ENCODE results near the gene SKI.
"Not testable (repeated sequence)": the region's sequence is repeated elsewhere in the genome, so short reads cannot be mapped to it uniquely, and the experiment has no call there.

Gene SKI

DNA sequence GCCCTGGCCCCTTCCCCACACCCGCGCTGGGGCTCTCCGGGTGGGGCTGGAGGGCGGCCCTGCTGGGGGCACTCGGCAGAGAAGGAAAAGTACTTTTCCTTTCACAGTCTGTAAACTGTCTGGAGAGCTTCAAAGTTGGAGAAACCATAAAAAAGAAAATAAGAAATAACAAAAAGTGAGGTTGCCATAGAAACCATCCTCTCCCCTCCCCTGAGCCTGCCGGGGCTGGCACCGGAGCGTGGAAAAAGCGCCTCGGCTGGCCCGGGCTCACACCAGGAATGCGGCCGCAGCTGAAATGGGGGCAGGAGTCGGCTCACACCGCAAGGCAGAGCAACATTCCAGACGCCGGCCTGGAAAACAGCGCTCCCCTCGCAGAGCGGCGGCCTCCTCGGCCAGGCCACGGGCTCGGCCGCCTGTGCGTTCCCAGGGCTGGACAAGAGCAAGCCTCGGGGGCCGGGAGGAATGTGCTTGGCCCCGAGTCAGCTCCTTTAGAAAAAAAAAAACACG is 94.0 kb downstream of the SKI start:
- no peak for DNase-seq (ENCODE audit: extremely low spot score)
- TF ChIP-seq ELF4 (IDR thresholded peaks at IDR 0.05) (no peak), NFRKB (IDR thresholded peaks at IDR 0.05) (no peak), HDGF (IDR thresholded peaks at IDR 0.05; ENCODE audit: borderline replicate concordance) (no peak), SP1 (IDR thresholded peaks at IDR 0.05) (no peak), FOXA1 (IDR thresholded peaks at IDR 0.05) (no peak), L3MBTL2 (conservative IDR thresholded peaks at IDR 0.05) (no peak), FOXK2 (IDR thresholded peaks at IDR 0.05) (no peak), BHLHE40 (IDR thresholded peaks at IDR 0.05; ENCODE audit: borderline replicate concordance) (no peak), TARDBP (IDR thresholded peaks at IDR 0.05) (no peak), SUZ12 (IDR thresholded peaks at IDR 0.05) (no peak), CTBP1 (IDR thresholded peaks at IDR 0.05; ENCODE audit: borderline replicate concordance) (no peak), FOXM1 (IDR thresholded peaks at IDR 0.05; ENCODE audit: borderline replicate concordance) (no peak), ZNF384 (IDR thresholded peaks at IDR 0.05) (no peak), LEF1 (IDR thresholded peaks at IDR 0.05; ENCODE audit: borderline replicate concordance) (no peak), ARNT (IDR thresholded peaks at IDR 0.05) (no peak)
- TF ChIP-seq, protein P1, sequence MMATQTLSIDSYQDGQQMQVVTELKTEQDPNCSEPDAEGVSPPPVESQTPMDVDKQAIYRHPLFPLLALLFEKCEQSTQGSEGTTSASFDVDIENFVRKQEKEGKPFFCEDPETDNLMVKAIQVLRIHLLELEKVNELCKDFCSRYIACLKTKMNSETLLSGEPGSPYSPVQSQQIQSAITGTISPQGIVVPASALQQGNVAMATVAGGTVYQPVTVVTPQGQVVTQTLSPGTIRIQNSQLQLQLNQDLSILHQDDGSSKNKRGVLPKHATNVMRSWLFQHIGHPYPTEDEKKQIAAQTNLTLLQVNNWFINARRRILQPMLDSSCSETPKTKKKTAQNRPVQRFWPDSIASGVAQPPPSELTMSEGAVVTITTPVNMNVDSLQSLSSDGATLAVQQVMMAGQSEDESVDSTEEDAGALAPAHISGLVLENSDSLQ (IDR thresholded peaks at IDR 0.05): no peak
- CTCF ChIA-PET: no interaction called here
- POLR2A ChIA-PET: no interaction called here

DNA sequence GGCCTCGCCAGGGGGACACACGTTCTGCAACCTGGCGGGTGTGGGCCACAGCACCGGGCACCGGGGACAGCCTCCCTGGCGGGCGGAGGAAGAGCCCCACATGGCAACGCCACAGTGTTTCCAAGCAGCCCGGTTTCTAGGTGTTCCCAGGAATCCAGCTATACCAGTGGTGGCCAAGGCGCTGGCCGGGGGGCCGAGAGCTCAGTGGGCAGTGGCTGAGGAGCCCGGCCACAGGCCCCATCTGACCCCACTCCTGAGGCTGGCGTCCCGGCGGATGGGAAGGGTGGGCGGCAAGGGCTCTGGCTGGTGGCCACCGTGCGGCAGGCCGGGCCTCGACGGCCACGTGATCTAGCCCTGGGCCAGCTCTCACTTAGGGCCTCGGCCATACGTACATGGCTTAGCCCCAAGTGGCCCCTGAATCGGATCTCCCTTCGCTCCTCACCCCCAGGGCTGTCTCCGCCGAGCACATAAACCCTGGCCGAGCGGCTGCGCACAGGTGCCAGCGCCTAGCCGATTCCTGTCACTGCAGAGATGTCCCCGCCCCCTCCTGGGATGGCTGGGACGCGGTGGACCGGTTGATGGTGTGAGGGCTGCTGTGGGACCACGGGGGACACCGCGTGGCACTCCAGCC is 94.6 kb downstream of the SKI start:
- CTCF ChIA-PET: interaction anchor here (0.9 kb wide), 1 partner anchor 8 kb away, joined by 3 read pairs; no protein-coding TSS in a partner anchor
- POLR2A ChIA-PET: no interaction called here
- no peak for DNase-seq (ENCODE audit: extremely low spot score)
- no peak for TF ChIP-seq HDGF (IDR thresholded peaks at IDR 0.05; ENCODE audit: borderline replicate concordance)

DNA sequence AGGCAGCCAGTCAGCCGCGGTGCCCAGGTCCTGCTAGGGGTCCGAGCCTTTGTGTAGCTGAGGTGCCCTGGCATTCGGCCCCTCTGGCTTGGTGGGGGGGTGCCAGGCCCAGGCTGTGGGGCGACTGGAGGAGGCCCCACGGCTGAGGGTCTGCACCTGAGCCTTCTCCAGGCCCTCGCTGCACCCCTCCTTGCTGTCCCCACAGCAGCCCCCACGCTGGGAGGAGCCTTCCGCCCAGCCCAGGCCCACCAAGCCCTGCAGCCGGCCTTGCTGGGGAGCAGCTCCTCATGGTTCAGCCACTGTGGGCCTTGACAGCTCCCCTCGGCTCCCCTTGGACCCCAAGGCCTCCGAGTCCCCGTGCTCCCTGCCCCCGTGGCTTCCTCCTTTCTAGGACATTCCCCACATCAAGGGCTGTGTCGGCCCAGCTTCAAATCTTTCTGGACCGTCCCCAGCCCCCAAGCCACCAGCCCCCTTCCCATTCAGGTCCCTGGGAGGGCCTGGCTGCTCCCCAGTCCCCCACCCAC is 95.4 kb downstream of the SKI start:
- POLR2A ChIA-PET: no interaction called here
- no peak for TF ChIP-seq TARDBP (IDR thresholded peaks at IDR 0.05)
- no peak for TF ChIP-seq LEF1 (IDR thresholded peaks at IDR 0.05; ENCODE audit: borderline replicate concordance)
- TF ChIP-seq, protein P1 (IDR thresholded peaks at IDR 0.05): no peak
- TF ChIP-seq HDGF (IDR thresholded peaks at IDR 0.05; ENCODE audit: borderline replicate concordance): no peak
- TF ChIP-seq FOXA1 (IDR thresholded peaks at IDR 0.05): no peak
- TF ChIP-seq BHLHE40 (IDR thresholded peaks at IDR 0.05; ENCODE audit: borderline replicate concordance): no peak
- TF ChIP-seq CTBP1 (IDR thresholded peaks at IDR 0.05; ENCODE audit: borderline replicate concordance): no peak
- no peak for TF ChIP-seq SP1 (IDR thresholded peaks at IDR 0.05)
- no peak for TF ChIP-seq FOXK2 (IDR thresholded peaks at IDR 0.05)
- TF ChIP-seq ARNT (IDR thresholded peaks at IDR 0.05): no peak
- no peak for TF ChIP-seq L3MBTL2 (conservative IDR thresholded peaks at IDR 0.05)
- no peak for TF ChIP-seq FOXM1 (IDR thresholded peaks at IDR 0.05; ENCODE audit: borderline replicate concordance)
- TF ChIP-seq SUZ12 (IDR thresholded peaks at IDR 0.05): no peak
- CTCF ChIA-PET: interaction anchor here (0.9 kb wide), 1 partner anchor 9 kb away, joined by 3 read pairs; no protein-coding TSS in a partner anchor
- DNase-seq (ENCODE audit: extremely low spot score): no peak

DNA sequence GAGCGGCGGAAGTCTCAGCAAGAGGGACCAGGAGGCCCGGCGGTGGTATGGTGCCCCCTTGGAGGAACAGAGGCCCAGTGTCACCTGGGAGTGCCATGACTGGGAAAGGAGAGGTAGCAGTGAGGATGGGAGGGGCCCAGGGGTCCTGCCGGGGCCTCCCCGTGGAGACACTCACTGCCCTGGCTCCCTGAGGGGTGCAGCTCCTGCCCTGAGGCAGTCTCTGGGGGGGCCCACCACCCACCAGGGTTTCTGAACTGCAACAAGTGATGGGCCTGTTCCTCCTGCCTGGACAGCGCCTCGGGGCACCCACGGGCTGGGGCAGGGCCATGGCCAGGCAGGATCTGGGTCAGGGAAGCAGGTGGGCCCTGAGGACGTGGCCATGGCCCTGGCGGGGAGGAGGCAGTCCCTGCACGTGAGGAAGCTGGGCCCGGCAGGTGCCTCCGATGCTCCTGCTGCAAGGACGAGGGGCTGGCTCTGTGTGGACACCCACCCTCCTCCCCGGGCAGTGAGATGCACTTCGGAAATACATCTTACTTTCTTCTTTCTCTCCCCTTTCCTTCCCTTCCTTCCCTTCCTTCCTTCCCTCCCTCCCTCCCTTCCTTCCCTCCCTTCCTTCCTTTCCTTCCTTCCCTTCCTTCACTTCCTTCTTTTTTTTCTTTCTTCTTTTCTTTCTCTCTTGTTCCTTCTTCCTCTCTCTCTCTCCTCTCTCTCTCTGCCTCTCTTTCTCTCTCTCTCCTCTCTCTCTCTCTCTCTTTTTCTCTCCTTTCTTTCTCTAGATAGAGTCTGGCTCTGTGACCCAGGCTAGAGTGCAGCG is 96.6 kb downstream of the SKI start:
- TF ChIP-seq FOXK2 (IDR thresholded peaks at IDR 0.05) (no peak), FOXA1 (IDR thresholded peaks at IDR 0.05) (no peak), CTBP1 (IDR thresholded peaks at IDR 0.05; ENCODE audit: borderline replicate concordance) (no peak), TARDBP (IDR thresholded peaks at IDR 0.05) (no peak), HDGF (IDR thresholded peaks at IDR 0.05; ENCODE audit: borderline replicate concordance) (no peak), LEF1 (IDR thresholded peaks at IDR 0.05; ENCODE audit: borderline replicate concordance) (no peak), SUZ12 (IDR thresholded peaks at IDR 0.05) (no peak), BHLHE40 (IDR thresholded peaks at IDR 0.05; ENCODE audit: borderline replicate concordance) (no peak), ZNF384 (IDR thresholded peaks at IDR 0.05) (no peak), SP1 (IDR thresholded peaks at IDR 0.05) (no peak), FOXM1 (IDR thresholded peaks at IDR 0.05; ENCODE audit: borderline replicate concordance) (no peak), ARNT (IDR thresholded peaks at IDR 0.05) (no peak), L3MBTL2 (conservative IDR thresholded peaks at IDR 0.05) (no peak)
- TF ChIP-seq, protein P1 (IDR thresholded peaks at IDR 0.05): no peak
- CTCF ChIA-PET: no interaction called here
- POLR2A ChIA-PET: no interaction called here
- DNase-seq (ENCODE audit: extremely low spot score): no peak

DNA sequence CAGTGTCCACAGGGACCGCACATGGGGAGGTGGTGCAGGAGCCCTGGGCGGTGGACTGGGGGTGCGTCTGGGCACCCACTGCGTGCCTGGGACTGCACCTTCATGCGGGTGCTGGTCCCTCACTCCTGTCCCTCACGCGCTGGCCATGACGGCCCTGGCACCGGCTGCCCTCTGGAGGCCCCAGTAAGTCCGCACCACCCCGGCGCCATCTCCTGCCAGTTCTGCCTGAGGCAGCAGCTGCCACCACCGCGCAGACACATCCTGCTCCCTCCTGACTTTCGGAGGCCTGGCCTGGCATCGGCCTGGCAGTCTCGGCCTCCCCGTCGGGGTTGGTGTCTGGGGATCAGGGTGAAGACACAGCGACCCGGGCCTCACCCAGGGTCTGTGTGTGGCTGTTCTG is 98.4 kb downstream of the SKI start:
- no peak for DNase-seq (ENCODE audit: extremely low spot score)
- CTCF ChIA-PET: no interaction called here
- TF ChIP-seq CTBP1 (IDR thresholded peaks at IDR 0.05; ENCODE audit: borderline replicate concordance) (no peak), L3MBTL2 (conservative IDR thresholded peaks at IDR 0.05) (no peak), HDGF (IDR thresholded peaks at IDR 0.05; ENCODE audit: borderline replicate concordance) (no peak), ARNT (IDR thresholded peaks at IDR 0.05) (no peak), ZNF384 (IDR thresholded peaks at IDR 0.05) (no peak), TARDBP (IDR thresholded peaks at IDR 0.05) (no peak), FOXM1 (IDR thresholded peaks at IDR 0.05; ENCODE audit: borderline replicate concordance) (no peak), LEF1 (IDR thresholded peaks at IDR 0.05; ENCODE audit: borderline replicate concordance) (no peak), ELF4 (IDR thresholded peaks at IDR 0.05) (no peak), FOXA1 (IDR thresholded peaks at IDR 0.05) (no peak), BHLHE40 (IDR thresholded peaks at IDR 0.05; ENCODE audit: borderline replicate concordance) (no peak), SUZ12 (IDR thresholded peaks at IDR 0.05) (no peak), SP1 (IDR thresholded peaks at IDR 0.05) (no peak), NFRKB (IDR thresholded peaks at IDR 0.05) (no peak), FOXK2 (IDR thresholded peaks at IDR 0.05) (no peak)
- TF ChIP-seq, protein P1 (IDR thresholded peaks at IDR 0.05): no peak
- POLR2A ChIA-PET: no interaction called here

DNA sequence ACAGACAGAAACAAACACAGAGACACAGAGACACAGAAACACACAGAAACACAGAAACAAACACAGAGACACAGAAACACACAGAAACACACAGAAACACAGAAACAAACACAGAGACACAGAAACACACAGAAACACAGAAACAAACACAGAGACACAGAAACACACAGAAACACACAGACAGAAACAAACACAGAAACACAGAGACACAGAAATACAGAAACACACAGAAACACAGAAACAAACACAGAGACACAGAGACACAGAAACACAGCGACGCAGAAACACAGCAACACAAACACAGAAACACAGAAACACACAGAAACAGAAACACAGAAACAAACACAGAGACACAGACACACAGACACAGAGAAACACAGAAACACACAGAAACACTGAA is 99.0 kb downstream of the SKI start:
- CTCF ChIA-PET; DNase-seq (ENCODE audit: extremely low spot score); POLR2A ChIA-PET: not testable (repeated sequence)
